EL (cell line): ENCODE measurements around the gene FAM168A.

Experiments used
- DNase-seq: peaks from one replicate; pipeline ENCODE4 v3.0.0-alpha.2; 2016

The FAM168A gene

DNA sequence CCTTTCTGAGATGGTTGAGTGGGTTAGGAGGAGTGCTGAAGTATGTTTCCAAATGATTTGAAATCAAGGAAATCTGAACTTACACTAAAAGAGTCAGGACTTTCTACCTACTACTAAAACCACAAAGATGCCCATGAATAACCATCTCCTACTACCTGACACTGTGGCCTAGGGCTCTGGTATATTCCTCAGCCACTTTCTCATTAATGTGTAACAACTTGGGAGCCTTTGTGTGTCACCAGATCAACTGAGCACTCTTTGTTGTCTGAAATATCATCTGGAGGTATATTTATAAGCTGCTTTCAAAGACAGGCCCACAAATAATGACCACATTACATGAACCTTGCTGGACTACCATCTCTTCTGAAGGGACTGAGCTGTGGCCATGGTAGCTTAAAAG is 177.8 kb downstream of the FAM168A start:
- DNase-seq, result no peak

GRCh38 chr11:73416786-73417185 is 181.1 kb downstream of the FAM168A start:
- DNase-seq, result peak; percentile 44

DNA sequence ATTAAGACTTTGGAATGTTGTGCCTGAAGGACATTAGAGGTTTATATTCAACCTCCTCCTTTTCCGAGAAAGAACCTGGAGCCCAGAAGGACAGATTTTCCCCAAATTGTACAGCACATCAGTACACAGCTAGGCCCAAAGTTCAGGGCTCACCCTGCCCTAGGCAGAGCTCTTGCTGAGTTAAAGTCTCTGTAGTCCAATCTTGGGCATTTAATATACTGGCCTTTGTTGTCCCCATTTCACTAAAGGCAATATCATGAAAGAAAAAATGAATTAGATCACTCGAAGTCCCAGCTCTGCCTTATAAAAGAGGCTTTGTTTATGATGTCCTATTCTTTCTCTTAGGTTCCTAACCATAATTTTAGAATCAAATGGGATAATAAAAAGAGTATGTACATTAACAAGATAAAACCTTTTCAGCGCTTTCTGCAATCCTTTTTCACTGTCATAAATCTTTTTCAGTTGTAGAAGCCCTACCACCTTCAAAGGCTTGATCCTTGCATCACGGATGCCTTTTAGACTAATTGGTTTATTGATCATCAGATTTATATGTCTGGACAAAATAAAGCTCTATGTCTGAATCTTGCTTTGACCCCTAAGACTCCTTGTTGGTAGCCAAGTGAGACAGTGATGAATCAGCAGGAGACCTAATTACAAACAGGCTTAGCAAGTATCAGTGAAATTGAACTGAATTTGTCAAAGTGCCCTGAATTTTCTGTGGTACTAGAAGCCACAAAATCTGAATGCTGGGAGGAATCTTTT is 181.9 kb downstream of the FAM168A start:
- DNase-seq, result peak; percentile 62

- peak; percentile 54 for DNase-seq
Measured at GRCh38 chr11:73414977-73415651, 182.8 kb downstream of the FAM168A start.

DNA sequence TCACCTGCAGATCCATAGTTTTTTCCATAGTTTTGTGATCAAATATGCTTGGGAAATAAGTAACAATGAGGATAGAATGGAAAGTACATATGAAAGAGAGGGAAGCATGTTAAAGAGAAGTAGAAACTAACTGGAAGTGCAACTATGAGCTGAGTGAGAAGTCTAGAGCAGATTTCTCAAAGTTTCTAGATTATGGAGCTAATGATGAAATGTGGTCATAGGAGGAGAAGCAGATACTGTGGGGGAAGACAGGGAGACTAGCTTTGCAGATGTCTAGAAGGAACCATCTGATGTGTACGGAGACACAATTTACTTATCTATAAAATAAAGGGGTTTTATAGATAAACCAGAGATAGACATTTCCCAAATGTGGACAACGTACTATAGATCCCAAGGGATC is 184.7 kb downstream of the FAM168A start:
- no peak for DNase-seq

GRCh38 chr11:73412308-73412707 is 185.6 kb downstream of the FAM168A start:
- no peak for DNase-seq

- DNase-seq, result no peak
Measured at GRCh38 chr11:73411031-73411430, 186.9 kb downstream of the FAM168A start.

DNA sequence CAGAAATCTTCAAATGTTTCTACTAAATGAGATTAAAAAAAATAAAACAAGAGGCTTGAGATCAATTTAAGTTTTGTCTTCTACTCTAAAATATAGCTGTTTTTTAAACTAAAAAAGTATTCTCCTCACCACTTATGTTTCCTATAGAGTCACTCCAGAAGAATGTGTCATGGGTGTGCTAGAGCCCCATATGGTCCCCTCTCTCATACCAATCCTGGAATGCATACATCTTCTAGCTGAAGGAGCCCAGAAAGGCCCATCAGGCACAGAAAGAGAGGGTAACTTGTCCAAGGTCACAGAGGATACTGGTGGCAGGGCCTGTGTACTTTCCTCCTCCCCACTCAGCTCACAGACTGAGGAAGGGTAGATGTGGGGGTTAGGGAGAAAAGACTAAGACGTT is 187.3 kb downstream of the FAM168A start:
- peak; percentile 65 for DNase-seq

- no peak for DNase-seq
Measured at GRCh38 chr11:73409431-73409830, 188.5 kb downstream of the FAM168A start.

DNA sequence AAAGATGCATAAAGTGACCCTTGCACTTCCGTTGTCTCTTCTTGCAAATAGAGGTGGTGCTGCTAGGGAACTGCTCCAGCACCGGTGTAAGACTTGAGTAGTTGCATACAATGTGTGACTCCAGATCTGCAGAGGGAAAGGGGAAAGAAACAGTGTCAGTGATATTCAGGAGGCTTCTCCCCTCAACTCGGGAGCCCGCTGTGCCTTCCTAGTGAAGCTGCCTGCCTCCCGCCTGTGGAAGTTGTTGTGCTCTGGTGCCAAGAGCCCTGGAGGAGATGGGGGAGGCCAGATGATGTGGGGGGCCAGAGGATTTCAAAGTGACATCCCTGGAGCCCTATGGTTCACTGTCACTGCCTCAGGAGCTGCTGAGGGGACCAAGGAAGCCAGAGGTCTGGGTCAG is 191.3 kb downstream of the FAM168A start:
- no peak for DNase-seq

- no peak for DNase-seq
Measured at GRCh38 chr11:73406131-73406530, 191.8 kb downstream of the FAM168A start.

DNA sequence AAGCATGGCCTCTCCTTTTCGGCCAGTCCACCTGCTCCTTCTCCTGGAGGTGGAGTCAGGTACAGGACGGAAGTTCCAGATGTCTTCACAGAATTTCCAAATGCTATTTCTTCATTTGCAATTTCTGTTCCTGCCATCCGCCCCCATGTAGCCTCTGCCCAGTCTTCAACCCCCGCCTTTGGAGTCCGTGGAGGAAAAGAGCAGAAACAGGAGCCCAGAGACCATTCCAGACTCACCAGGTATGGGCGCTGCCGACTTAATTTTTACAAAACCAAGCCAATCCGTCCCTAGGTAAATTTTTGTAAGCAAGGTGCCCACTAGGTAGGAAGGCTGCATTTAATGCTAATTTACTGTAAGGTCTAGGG is 192.8 kb downstream of the FAM168A start:
- DNase-seq, result no peak

DNA sequence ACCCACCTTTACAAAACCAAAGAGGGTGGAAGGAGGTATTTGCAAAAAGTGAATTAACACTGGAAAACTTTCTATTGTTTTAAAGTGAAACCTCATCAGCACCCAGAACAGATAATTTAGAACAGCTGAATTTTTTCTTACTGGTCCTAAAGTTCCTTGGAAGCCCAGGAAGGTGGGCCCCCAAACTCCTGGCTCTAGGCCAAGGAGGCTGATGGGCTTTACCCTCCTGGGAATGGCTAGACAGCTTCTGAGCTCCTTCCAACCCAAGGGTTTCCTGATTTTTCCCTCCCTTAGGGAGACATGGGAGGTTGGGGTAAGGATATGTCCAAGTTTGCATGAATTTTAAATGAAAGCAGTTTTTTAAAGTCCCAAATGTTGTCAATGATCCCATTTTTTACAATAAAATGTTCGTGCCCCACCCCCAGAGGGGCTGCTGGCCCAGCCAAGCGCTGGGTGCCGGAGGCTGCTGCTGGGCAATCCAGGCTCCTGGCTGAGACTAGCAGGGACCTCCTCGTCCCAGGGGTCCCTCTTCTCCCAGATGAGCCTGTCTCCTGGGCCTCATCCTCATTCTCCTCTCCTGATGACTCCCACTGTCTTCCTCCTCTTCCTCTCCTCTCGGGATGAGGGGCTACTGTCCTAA is 193.3 kb downstream of the FAM168A start:
- DNase-seq, result no peak

DNA sequence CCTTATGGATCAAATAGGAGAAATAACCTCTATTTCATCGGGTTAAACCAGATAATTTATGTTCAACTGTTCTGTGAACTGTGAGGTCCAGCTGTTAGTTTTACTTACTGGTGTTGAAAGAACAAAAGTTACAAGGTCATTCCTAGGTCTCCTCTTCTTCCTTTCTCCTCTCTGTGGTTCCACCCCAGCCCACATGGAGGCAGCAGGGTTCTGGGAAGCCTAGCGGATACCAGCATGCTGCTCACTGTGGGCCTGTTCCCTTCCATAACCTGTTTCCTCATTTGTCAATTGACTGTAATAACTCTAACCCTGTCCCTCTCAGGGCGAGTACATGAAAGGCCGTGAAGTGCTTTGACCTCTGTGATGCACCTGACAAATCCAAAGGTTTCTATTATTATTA is 193.9 kb downstream of the FAM168A start:
- peak; percentile 46 for DNase-seq

GRCh38 chr11:73403541-73403940 is 194.4 kb downstream of the FAM168A start:
- no peak for DNase-seq

GRCh38 chr11:73402834-73403185 is 195.1 kb downstream of the FAM168A start:
- no peak for DNase-seq

DNA sequence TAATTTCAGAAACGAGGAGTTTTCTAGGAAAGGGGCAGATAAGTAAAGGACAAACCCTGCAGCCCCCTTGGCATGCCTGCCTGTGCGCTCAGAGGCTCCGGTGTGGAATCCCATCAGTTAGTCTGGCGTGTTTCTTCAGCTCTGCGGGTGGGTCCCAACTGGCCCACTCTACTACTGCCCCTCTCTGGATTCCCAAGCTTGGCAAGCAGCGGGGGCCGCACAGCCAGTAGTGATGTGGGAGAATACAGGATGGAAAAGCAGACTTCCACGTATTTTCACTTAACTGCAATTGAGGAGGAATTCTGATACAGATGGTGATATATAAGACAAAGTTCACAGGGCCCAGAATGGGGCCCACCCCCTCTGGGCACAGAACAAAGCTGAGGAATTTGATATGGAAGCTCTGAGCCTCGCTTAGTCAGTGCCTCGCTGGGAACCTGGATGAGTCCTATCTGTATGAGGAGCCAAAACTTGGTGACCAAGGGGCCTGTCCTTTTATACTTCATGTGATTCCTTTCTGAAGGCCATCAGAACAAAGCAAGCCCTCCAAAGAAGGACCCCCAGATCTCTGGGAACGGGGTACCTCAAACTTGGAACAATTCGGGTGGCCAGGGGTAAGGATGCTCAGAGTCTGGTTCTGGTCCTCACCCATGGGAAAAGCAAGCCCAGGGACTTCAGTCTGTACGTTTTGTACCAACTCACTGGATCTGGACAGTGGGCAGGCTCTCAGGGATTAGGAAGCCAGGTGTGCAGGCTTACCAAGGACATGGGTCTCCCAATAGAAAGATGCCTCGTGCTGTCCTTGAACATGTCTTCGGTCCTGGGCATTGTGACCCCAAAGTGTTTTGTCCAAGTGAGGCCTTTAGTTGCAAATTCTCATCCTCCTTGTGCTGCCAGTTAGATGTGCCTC is 195.7 kb downstream of the FAM168A start:
- no peak for DNase-seq

DNA sequence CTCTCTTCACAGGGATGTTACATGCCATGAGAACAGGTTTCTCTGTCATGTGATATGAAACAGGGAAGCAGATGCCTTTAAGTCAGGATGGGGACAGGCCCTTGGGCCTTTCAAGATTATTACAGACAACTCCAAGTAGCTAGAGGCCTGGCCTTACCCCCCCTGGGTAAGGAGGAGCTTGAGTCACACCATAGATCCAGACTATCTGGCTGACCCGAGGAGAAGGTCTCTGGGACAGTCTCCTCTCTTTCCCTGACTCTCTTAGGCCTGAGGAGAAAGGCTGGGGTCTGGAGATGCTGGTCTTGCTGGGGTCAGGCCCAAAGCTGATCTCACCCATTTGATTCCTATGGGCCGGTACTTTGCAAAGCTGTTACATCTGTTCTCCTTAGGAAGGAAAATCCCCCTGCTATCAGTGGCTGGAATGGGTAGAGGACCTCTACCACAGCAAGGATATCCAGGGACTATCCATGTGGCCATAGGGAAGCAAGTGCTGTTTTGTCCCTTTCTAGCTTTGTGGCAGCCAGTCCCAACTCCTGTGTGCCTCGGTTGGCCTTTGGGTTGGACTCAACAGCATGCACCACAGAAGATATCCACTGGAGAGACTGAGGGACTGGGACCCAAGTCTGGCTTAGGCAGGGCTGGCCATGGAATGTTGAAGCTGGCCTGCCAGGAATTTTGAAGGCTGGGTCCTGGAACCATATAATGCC is 196.5 kb downstream of the FAM168A start:
- DNase-seq, result no peak

DNA sequence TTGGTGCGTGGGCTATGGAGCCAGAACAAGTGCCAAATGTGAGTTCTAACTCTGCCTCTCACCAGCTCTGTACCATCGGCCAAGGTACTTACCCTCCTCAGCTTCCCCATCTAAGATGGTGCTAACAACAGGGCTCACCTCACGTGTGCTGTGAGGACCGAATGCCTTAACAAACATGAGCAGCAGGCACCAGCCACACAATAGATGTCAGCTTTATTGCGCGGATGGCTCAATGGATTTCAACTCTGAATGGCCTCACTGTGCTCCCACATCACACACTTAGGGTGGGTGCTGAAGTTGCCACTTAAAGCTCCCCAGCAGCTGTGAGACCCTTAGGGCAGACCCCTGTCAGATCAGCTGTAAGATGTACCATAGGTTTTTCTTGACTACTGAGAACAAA is 197.6 kb downstream of the FAM168A start:
- DNase-seq, result no peak

GRCh38 chr11:73399636-73400035 is 198.3 kb downstream of the FAM168A start:
- no peak for DNase-seq

GRCh38 chr11:73399159-73399590 is 198.7 kb downstream of the FAM168A start:
- DNase-seq, result no peak

DNA sequence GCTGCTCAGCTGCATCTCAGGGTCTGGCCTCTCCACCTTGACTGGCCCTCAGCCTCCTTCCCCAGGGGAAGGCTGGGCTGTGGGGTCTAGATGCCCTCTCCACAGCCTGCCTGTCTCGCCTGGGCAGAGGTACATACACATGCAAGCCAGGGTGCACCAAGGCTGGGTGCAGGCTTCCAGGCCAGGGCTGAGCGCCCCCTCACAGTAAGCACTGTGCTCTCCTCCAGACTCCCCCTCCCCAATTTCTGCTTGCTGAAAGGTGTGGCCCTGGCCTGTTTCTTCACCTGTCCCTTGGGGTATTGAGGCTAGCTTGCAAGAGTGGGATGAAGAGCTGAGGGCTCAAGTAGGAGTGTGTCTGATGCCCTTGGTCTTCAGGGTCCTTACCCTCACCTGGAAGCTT is 199.2 kb downstream of the FAM168A start:
- DNase-seq, result no peak

GRCh38 chr11:73398132-73398526 is 199.8 kb downstream of the FAM168A start:
- DNase-seq, result no peak
